ENCODE measurements around the gene ARHGEF11. TPM values are rescaled to one million over a fixed set of nuclear protein-coding genes. Genes with fewer than 3 reads are reported as not detected.

ARHGEF11 gene
- total RNA-seq, 4 donors from 2014 or later: 36.5 to 54.2 (median 41.2) TPM

- H3K4me1 ChIP-seq: no peaks in the 10 kb centered on the region
- WGBS: 94% methylated on average over 9 of the region's 9 CpGs
- peaks cover 78 to 100% (median 99%) of the 10 kb centered on the region in 4 donors for H3K36me3 ChIP-seq
- intact Hi-C loops (cut with DNase I): no loop called here
- no peak overlapping the region for H3K4me3 ChIP-seq
- H3K27ac ChIP-seq (replicated peaks in 1 of 4): no peak overlapping the region
- H3K27me3 ChIP-seq: no peaks in the 10 kb centered on the region
- TF ChIP-seq POLR2A (IDR thresholded peaks at IDR 0.05; ENCODE audit: low read depth) (no peak), POLR2AphosphoS5 (IDR thresholded peaks at IDR 0.05) (no peak), EP300 (IDR thresholded peaks at IDR 0.05) (no peak)
- TF ChIP-seq, protein P1, sequence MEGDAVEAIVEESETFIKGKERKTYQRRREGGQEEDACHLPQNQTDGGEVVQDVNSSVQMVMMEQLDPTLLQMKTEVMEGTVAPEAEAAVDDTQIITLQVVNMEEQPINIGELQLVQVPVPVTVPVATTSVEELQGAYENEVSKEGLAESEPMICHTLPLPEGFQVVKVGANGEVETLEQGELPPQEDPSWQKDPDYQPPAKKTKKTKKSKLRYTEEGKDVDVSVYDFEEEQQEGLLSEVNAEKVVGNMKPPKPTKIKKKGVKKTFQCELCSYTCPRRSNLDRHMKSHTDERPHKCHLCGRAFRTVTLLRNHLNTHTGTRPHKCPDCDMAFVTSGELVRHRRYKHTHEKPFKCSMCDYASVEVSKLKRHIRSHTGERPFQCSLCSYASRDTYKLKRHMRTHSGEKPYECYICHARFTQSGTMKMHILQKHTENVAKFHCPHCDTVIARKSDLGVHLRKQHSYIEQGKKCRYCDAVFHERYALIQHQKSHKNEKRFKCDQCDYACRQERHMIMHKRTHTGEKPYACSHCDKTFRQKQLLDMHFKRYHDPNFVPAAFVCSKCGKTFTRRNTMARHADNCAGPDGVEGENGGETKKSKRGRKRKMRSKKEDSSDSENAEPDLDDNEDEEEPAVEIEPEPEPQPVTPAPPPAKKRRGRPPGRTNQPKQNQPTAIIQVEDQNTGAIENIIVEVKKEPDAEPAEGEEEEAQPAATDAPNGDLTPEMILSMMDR (IDR thresholded peaks at IDR 0.05): no peak
- DNase-seq (ENCODE audit: extremely low spot score): no peak
- H3K9me3 ChIP-seq: no peaks in the 10 kb centered on the region
Observed at GRCh38 chr1:156947127-156947526, 98.4 kb downstream of the ARHGEF11 start.

DNA sequence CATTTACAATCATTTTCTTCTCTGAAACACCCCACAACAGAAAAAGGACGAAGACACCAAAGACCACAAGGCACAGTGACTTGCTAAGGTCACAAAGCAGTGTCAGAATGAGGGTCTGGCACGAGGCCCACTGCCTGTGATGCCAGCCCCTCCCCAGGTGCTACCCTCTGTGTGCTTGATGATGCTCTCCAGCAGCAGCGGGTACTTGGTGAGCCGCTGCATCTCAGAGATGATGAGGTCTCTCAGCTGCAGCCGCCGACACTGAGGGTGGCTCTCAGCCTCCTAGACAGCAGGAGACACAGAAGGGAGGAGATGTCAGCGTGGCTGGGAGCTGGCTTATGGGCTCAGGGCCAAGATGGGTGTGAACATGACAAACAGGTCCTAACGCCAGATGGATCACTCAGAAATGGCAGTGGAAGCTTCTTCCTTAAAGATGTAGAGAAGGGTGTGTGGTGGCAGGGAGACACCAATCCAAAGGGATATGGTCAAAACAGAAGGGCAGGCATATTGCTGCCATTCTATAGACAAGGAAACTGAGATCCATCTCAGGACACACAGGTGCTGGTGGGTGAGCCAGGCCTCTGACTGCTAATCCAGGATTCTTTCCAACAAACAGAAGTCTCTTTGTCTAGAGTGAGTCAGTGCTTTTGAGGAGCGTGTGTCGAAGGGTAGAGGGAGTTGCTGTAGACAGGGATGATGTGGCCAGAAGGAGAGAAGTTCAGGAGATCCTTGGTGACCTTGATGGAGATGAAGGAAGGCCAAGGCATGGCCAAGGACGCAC, 99.5 kb downstream of the ARHGEF11 start:
- no peak for DNase-seq (ENCODE audit: extremely low spot score)
- TF ChIP-seq POLR2AphosphoS5 (IDR thresholded peaks at IDR 0.05) (no peak), POLR2A (IDR thresholded peaks at IDR 0.05; ENCODE audit: low read depth) (no peak), EP300 (IDR thresholded peaks at IDR 0.05) (no peak)
- TF ChIP-seq, protein P1 (IDR thresholded peaks at IDR 0.05): no peak
- Histone ChIP-seq H3K9me3 (no peaks in the 10 kb centered on the region), H3K27ac (replicated peaks in 1 of 4) (no peak overlapping the region), H3K4me1 (no peaks in the 10 kb centered on the region), H3K4me3 (no peak overlapping the region), H3K36me3 (peaks cover 77 to 100% (median 99%) of the 10 kb centered on the region in 4 donors), H3K27me3 (no peaks in the 10 kb centered on the region)
- WGBS: 79% methylated on average over 11 of the region's 11 CpGs
- intact Hi-C loops (cut with DNase I): no loop called here

DNA sequence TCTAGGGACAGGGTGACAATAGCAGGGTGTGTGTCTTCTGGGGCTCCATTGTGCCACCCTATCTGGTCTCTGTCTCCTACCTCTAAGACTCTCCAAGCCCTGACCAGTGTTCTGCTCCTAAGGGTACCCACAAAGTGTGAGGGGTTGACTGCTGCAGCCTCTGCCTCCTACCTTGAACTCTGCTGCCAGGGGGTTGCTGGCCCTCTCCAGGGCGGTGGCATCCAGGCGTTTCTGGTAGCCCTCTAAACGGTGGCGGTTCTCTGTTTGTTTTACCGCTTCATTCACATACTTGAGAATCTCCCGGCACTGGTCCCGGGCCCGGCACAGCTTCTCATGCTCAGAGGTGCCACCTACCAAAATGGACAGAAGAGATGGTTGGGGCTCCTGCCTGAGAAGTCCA, 100.7 kb downstream of the ARHGEF11 start:
- Histone ChIP-seq H3K27ac (replicated peaks in 1 of 4) (no peak overlapping the region), H3K4me1 (no peaks in the 10 kb centered on the region), H3K9me3 (no peaks in the 10 kb centered on the region), H3K4me3 (no peak overlapping the region), H3K27me3 (no peaks in the 10 kb centered on the region), H3K36me3 (peaks cover 74 to 100% (median 100%) of the 10 kb centered on the region in 4 donors)
- intact Hi-C loops (cut with DNase I): no loop called here
- no peak for TF ChIP-seq EP300 (IDR thresholded peaks at IDR 0.05)
- no peak for DNase-seq (ENCODE audit: extremely low spot score)
- 97% methylated on average over 8 of the region's 8 CpGs for WGBS

- peaks cover 77 to 100% (median 100%) of the 10 kb centered on the region in 4 donors for H3K36me3 ChIP-seq
Observed at GRCh38 chr1:156944268-156944667, 101.3 kb downstream of the ARHGEF11 start.

DNA sequence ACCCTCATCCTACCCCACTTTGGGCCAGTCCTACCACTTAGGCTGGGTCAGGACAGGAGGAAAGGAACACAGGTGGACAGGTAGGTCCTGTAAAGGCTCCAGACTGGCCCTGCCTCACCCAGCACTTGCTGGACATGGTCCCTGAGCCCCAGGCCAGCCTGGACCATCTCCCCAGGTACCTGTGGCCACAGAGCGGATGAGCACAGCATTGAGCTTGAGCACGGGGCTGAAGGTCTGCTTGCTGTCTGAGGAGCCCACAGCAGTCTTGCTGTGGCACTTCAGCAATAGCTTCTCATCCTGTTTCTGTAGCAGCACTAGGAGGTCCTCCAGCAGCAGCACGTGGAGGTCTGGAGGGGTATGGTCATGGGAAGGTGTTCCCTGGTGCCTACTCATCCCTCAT, 101.8 kb downstream of the ARHGEF11 start:
- TF ChIP-seq POLR2A (IDR thresholded peaks at IDR 0.05; ENCODE audit: low read depth): no peak
- TF ChIP-seq EP300 (IDR thresholded peaks at IDR 0.05): no peak
- H3K27ac ChIP-seq (replicated peaks in 1 of 4): no peak overlapping the region
- DNase-seq (ENCODE audit: extremely low spot score): no peak
- WGBS: 100% methylated on average over 3 of the region's 3 CpGs
- H3K36me3 ChIP-seq: peaks cover 76 to 100% (median 100%) of the 10 kb centered on the region in 4 donors
- H3K27me3 ChIP-seq: no peaks in the 10 kb centered on the region
- no peak overlapping the region for H3K4me3 ChIP-seq
- intact Hi-C loops (cut with DNase I): no loop called here
- no peaks in the 10 kb centered on the region for H3K4me1 ChIP-seq
- H3K9me3 ChIP-seq: no peaks in the 10 kb centered on the region

More at GRCh38 chr1:156944268-156944667, 101.3 kb downstream of the ARHGEF11 start:
- H3K27ac ChIP-seq (replicated peaks in 1 of 4): no peak overlapping the region
- intact Hi-C loops (cut with DNase I): no loop called here
- no peaks in the 10 kb centered on the region for H3K4me1 ChIP-seq
- DNase-seq (ENCODE audit: extremely low spot score): no peak
- 100% methylated on average over 1 of the region's 1 CpG for WGBS
- TF ChIP-seq, protein P1 (IDR thresholded peaks at IDR 0.05): no peak
- TF ChIP-seq POLR2AphosphoS5 (IDR thresholded peaks at IDR 0.05) (no peak), POLR2A (IDR thresholded peaks at IDR 0.05; ENCODE audit: low read depth) (no peak), EP300 (IDR thresholded peaks at IDR 0.05) (no peak)
- no peak overlapping the region for H3K4me3 ChIP-seq
- H3K9me3 ChIP-seq: no peaks in the 10 kb centered on the region
- H3K27me3 ChIP-seq: no peaks in the 10 kb centered on the region
